Measurements from ENCODE around the gene COPS3.

- TF ChIP-seq EP300 (IDR thresholded peaks at IDR 0.05) = no peak
- TF ChIP-seq CTCF (IDR thresholded peaks at IDR 0.05) = no peak
- TF ChIP-seq POLR2A (IDR thresholded peaks at IDR 0.05; ENCODE audit: low read depth) = no peak
These were observed 80.7 kb downstream of the COPS3 start for GRCh38 chr17:17200311-17200710.

All from esophagus muscularis mucosa (tissue), 4 donors.